ENCODE results near the gene SLC17A8.
"Not testable (repeated sequence)": the region's sequence is repeated elsewhere in the genome, so short reads cannot be mapped to it uniquely, and the experiment has no call there.

Gene SLC17A8

GRCh38 chr12:100404769-100405407, 48.0 kb downstream of the SLC17A8 start:
- no peak overlapping the region for H3K4me3 ChIP-seq (ENCODE audit: low read depth, low read length)
- peak; percentile 86 for TF ChIP-seq CTCF (IDR thresholded peaks at IDR 0.05; ENCODE audit: low read depth, low read length)
- TF ChIP-seq POLR2A (IDR thresholded peaks at IDR 0.05; ENCODE audit: extremely low read depth, insufficient read length) = no peak
- DNase-seq (ENCODE audit: low read depth) = peak; percentile 79

DNA sequence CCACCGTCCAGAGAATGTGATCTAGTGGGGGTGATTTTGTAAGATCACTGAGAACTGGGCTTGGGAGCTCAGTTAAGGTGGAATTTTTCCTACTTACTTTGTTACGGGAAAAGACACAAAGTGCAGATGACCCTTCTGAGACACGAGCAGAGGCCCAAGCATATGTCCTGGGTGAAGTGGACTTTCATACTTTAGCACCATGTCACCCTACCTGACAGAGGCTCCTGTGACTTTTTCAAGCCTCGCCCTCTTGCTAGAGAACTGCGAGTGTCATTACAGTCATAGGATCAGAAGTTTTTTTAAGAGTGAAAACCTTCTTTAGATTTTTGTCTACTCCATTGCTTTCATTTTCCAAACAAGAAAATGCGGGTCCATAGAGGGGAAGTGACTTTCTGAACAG, 56.1 kb downstream of the SLC17A8 start:
- TF ChIP-seq MYC (IDR thresholded peaks at IDR 0.05; ENCODE audit: low read depth, low read length) = no peak
- TF ChIP-seq, protein P1, sequence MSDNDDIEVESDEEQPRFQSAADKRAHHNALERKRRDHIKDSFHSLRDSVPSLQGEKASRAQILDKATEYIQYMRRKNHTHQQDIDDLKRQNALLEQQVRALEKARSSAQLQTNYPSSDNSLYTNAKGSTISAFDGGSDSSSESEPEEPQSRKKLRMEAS (IDR thresholded peaks at IDR 0.05; ENCODE audit: low read depth, low read length) = no peak
- no peak for TF ChIP-seq POLR2A (IDR thresholded peaks at IDR 0.05; ENCODE audit: extremely low read depth, insufficient read length)
- no peak for TF ChIP-seq CTCF (IDR thresholded peaks at IDR 0.05; ENCODE audit: low read depth, low read length)
- DNase-seq (ENCODE audit: low read depth) = no peak
- no peak overlapping the region for H3K4me3 ChIP-seq (ENCODE audit: low read depth, low read length)

GRCh38 chr12:100414739-100415138, 57.9 kb downstream of the SLC17A8 start:
- no peak for TF ChIP-seq POLR2A (IDR thresholded peaks at IDR 0.05; ENCODE audit: extremely low read depth, insufficient read length)
- TF ChIP-seq, protein P1 (IDR thresholded peaks at IDR 0.05; ENCODE audit: low read depth, low read length) = no peak
- no peak for TF ChIP-seq MYC (IDR thresholded peaks at IDR 0.05; ENCODE audit: low read depth, low read length)
- TF ChIP-seq CTCF (IDR thresholded peaks at IDR 0.05; ENCODE audit: low read depth, low read length) = no peak

GRCh38 chr12:100422646-100423045, 65.8 kb downstream of the SLC17A8 start:
- TF ChIP-seq, protein P1 (IDR thresholded peaks at IDR 0.05; ENCODE audit: low read depth, low read length) = no peak
- DNase-seq (ENCODE audit: low read depth) = no peak
- no peak overlapping the region for H3K4me3 ChIP-seq (ENCODE audit: low read depth, low read length)

More at GRCh38 chr12:100414739-100415138, 57.9 kb downstream of the SLC17A8 start:
- DNase-seq (ENCODE audit: low read depth) = no peak
- H3K4me3 ChIP-seq (ENCODE audit: low read depth, low read length) = no peak overlapping the region

GRCh38 chr12:100426145-100426544, 69.3 kb downstream of the SLC17A8 start:
- TF ChIP-seq, protein P1 (IDR thresholded peaks at IDR 0.05; ENCODE audit: low read depth, low read length) = no peak
- TF ChIP-seq POLR2A (IDR thresholded peaks at IDR 0.05; ENCODE audit: extremely low read depth, insufficient read length) (no peak), CTCF (IDR thresholded peaks at IDR 0.05; ENCODE audit: low read depth, low read length) (no peak)
- no peak for DNase-seq (ENCODE audit: low read depth)
- no peak overlapping the region for H3K4me3 ChIP-seq (ENCODE audit: low read depth, low read length)

DNA sequence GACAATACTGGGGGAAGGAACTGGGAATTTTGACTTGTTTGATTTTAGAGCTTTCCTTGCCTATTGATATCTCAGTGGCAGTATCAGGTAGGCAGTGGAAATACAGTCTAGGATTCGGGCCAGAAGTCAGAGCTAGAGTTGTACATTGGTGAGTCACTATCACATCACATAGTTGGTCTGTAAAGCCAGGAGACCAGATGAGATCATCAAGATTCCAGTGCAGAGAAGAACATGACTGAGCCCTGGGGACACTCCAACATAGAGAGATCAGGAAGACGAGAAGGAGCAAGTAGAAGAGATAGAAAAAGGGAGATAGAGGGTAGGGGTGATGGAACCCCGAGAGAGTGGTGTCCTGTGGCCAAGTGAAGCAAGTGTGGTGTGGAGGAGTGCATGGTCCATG, 70.2 kb downstream of the SLC17A8 start:
- TF ChIP-seq, protein P1 (IDR thresholded peaks at IDR 0.05; ENCODE audit: low read depth, low read length) = no peak
- TF ChIP-seq POLR2A (IDR thresholded peaks at IDR 0.05; ENCODE audit: extremely low read depth, insufficient read length) (no peak), CTCF (IDR thresholded peaks at IDR 0.05; ENCODE audit: low read depth, low read length) (no peak), MYC (IDR thresholded peaks at IDR 0.05; ENCODE audit: low read depth, low read length) (no peak)
- no peak overlapping the region for H3K4me3 ChIP-seq (ENCODE audit: low read depth, low read length)
- DNase-seq (ENCODE audit: low read depth) = no peak

DNA sequence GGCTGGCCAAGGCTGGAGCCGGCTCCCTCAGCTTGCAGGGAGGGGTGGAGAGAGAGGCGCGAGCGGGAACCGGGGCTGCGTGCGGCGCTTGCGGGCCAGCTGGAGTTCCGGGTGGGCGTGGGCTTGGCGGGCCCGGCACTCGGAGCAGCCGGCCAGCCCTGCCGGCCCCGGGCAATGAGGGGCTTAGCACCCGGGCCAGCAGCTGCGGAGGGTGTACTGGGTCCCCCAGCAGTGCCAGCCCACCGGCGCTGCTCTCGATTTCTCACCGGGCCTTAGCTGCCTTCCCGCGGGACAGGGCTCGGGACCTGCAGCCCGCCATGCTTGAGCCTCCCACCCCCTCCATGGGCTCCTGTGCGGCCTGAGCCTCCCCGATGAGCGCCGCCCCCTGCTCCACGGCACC, 73.4 kb downstream of the SLC17A8 start:
- not testable (repeated sequence) for H3K4me3 ChIP-seq (ENCODE audit: low read depth, low read length); DNase-seq (ENCODE audit: low read depth)

Data from NB4 (cell line).